ENCODE data around the gene LAMA3. TPM values are rescaled to one million over a fixed set of nuclear protein-coding genes. Genes with fewer than 3 reads are reported as not detected.

LAMA3 gene
- total RNA-seq, 2 donors from 2014 or later: 0.11 to 0.24 TPM

- ATAC-seq (replicated peaks): no peak
- Mint-ChIP-seq H3K4me1 (no peaks in the 10 kb centered on the region), H3K4me3 (no peak overlapping the region), H3K9me3 (no peaks in the 10 kb centered on the region), H3K27ac (no peak overlapping the region), H3K27me3 (peaks cover 3% of the 10 kb centered on the region), H3K36me3 (ENCODE audit: low read depth) (no peaks in the 10 kb centered on the region)
Observed at GRCh38 chr18:23812546-23813440, 123.5 kb downstream of the LAMA3 start.

- no peaks in the 10 kb centered on the region for H3K36me3 Mint-ChIP-seq (ENCODE audit: low read depth)
- H3K27me3 Mint-ChIP-seq: peaks cover 3% of the 10 kb centered on the region
- no peak for ATAC-seq (replicated peaks)
- H3K4me1 Mint-ChIP-seq: no peaks in the 10 kb centered on the region
- no peak overlapping the region for H3K27ac Mint-ChIP-seq
- no peaks in the 10 kb centered on the region for H3K9me3 Mint-ChIP-seq
- no peak overlapping the region for H3K4me3 Mint-ChIP-seq
Observed at GRCh38 chr18:23814991-23815614, 125.8 kb downstream of the LAMA3 start.

- no peak overlapping the region for H3K4me3 Mint-ChIP-seq
- no peaks in the 10 kb centered on the region for H3K4me1 Mint-ChIP-seq
- H3K27me3 Mint-ChIP-seq: peaks cover 3% of the 10 kb centered on the region
- no peak for ATAC-seq (replicated peaks)
- H3K9me3 Mint-ChIP-seq: no peaks in the 10 kb centered on the region
- no peaks in the 10 kb centered on the region for H3K36me3 Mint-ChIP-seq (ENCODE audit: low read depth)
- H3K27ac Mint-ChIP-seq: peak overlapping the region; percentile 8
Observed at GRCh38 chr18:23816021-23816420, 126.8 kb downstream of the LAMA3 start.

DNA sequence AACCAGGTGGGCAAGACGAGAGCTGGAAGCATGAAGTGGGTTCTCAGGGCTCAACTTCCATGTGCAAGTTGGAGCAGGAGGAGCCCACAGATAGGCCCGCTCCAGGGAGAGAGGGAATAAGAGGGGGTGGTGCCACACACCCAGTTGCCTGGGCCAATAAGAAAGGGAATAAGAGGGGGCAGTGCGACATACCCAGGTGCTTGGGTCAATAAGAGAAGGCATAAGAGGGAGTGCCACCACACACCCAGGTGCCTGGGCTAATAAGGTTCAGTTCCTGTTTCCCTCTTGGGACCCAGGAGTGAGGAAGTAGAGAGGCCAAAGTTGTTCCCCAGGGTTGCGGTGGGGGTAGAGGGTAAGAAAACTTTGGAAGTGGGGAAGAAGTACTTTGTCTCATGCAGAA is 127.5 kb downstream of the LAMA3 start:
- H3K27me3 Mint-ChIP-seq: no peaks in the 10 kb centered on the region
- ATAC-seq (replicated peaks): no peak
- H3K4me1 Mint-ChIP-seq: no peaks in the 10 kb centered on the region
- no peak overlapping the region for H3K4me3 Mint-ChIP-seq
- peak overlapping the region; percentile 8 for H3K27ac Mint-ChIP-seq
- H3K9me3 Mint-ChIP-seq: no peaks in the 10 kb centered on the region
- H3K36me3 Mint-ChIP-seq (ENCODE audit: low read depth): no peaks in the 10 kb centered on the region

- Mint-ChIP-seq H3K4me3 (no peak overlapping the region), H3K27ac (no peak overlapping the region), H3K9me3 (no peaks in the 10 kb centered on the region), H3K4me1 (no peaks in the 10 kb centered on the region), H3K27me3 (no peaks in the 10 kb centered on the region), H3K36me3 (ENCODE audit: low read depth) (no peaks in the 10 kb centered on the region)
- ATAC-seq (replicated peaks): no peak
Observed at GRCh38 chr18:23819001-23819400, 129.7 kb downstream of the LAMA3 start.

GRCh38 chr18:23822590-23823385 is 133.5 kb downstream of the LAMA3 start:
- Mint-ChIP-seq H3K9me3 (no peaks in the 10 kb centered on the region), H3K4me1 (peaks cover 5% of the 10 kb centered on the region), H3K27ac (no peak overlapping the region), H3K27me3 (no peaks in the 10 kb centered on the region), H3K36me3 (ENCODE audit: low read depth) (no peaks in the 10 kb centered on the region), H3K4me3 (no peak overlapping the region)
- ATAC-seq (replicated peaks): no peak

DNA sequence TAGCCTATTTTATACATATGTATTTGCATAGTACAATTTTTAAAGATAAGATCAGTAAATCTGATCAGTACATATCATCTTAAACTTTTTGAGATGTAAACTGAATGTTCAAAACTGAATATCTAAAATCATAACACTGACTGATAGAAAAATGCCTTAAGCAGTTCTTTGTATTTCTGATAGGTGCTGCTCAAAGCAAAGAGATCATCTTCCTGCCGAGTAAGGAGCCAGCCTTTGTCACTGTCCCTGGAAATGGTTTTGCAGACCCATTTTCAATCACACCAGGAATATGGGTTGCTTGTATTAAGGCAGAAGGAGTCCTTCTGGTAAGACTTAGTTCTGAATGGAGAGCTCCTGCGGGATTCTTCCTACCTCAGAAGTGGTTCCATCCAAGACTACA is 135.0 kb downstream of the LAMA3 start:
- Mint-ChIP-seq H3K27me3 (no peaks in the 10 kb centered on the region), H3K4me3 (no peak overlapping the region), H3K9me3 (no peaks in the 10 kb centered on the region), H3K4me1 (peaks cover 10% of the 10 kb centered on the region), H3K27ac (no peak overlapping the region), H3K36me3 (ENCODE audit: low read depth) (no peaks in the 10 kb centered on the region)
- ATAC-seq (replicated peaks): no peak

DNA sequence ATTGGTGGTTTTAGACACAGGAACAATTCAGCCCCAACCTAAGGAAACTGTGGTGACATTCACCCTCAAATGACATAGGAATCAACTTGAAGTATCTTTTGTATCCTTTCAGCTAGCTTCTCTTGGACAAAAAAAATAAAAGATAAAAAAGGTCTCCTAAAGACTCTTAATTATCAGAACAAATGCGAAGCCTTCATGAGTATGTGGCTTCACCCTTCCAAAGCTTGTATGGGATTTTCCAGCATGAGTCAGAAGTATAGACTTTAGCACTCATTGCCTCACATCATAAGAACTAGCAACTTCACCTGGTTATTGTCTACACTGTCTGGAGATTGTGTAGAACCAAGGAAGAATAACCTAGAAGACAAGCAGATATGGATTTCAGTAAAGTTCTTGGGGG is 135.4 kb downstream of the LAMA3 start:
- peaks cover 10% of the 10 kb centered on the region for H3K4me1 Mint-ChIP-seq
- no peaks in the 10 kb centered on the region for H3K36me3 Mint-ChIP-seq (ENCODE audit: low read depth)
- ATAC-seq (replicated peaks): peak; percentile 51
- H3K9me3 Mint-ChIP-seq: no peaks in the 10 kb centered on the region
- no peaks in the 10 kb centered on the region for H3K27me3 Mint-ChIP-seq
- no peak overlapping the region for H3K4me3 Mint-ChIP-seq
- H3K27ac Mint-ChIP-seq: no peak overlapping the region

DNA sequence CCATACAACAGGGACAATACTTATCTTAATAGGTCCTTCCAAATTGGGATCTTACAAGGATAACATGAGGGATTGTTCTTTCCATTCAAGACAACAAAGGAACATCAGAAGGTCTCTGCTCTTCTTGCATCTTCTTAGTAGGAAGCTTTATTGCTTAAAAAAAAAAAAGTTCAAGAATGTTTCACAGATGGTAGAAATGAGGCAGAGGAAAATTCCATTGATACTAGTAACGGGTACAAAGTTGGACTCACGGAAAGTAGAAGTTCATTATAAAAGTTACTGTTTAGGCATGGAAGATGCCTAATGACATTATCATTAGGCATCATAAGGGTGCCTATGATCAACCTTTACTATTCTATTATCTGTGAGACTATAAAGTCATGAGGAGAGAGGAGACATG is 136.2 kb downstream of the LAMA3 start:
- ATAC-seq (replicated peaks): no peak
- Mint-ChIP-seq H3K27me3 (no peaks in the 10 kb centered on the region), H3K4me1 (peaks cover 10% of the 10 kb centered on the region), H3K9me3 (no peaks in the 10 kb centered on the region), H3K4me3 (no peak overlapping the region), H3K27ac (peak overlapping the region; percentile 16), H3K36me3 (ENCODE audit: low read depth) (no peaks in the 10 kb centered on the region)

DNA sequence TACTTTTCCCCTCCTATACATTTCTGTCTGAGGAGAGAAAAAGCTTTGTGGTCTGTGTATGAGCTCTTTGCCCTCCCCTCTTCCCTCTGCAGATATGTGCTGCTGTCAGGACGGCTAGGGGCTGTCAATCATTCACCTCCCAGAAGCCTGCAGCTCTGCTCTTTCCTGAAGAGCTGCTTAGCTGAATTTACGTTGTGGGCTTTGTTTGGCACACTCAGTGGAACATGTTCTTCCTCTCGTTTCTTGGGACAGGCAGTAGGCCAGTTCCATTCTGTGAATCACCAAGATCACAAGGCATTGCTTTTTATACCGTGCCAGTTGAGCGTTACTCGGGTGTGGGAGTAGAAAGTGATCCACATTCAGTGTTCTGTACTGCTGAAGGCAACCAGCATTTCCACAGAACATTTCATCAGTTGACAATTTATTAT is 136.7 kb downstream of the LAMA3 start:
- Mint-ChIP-seq H3K27me3 (no peaks in the 10 kb centered on the region), H3K36me3 (ENCODE audit: low read depth) (no peaks in the 10 kb centered on the region), H3K27ac (peak overlapping the region; percentile 72), H3K4me3 (peak overlapping the region; percentile 15), H3K9me3 (no peaks in the 10 kb centered on the region), H3K4me1 (peaks cover 10% of the 10 kb centered on the region)
- peak; percentile 35 for ATAC-seq (replicated peaks)

- H3K27me3 Mint-ChIP-seq: no peaks in the 10 kb centered on the region
- no peak for ATAC-seq (replicated peaks)
- H3K4me3 Mint-ChIP-seq: no peak overlapping the region
- no peaks in the 10 kb centered on the region for H3K36me3 Mint-ChIP-seq (ENCODE audit: low read depth)
- peak overlapping the region; percentile 89 for H3K27ac Mint-ChIP-seq
- H3K4me1 Mint-ChIP-seq: peaks cover 10% of the 10 kb centered on the region
- no peaks in the 10 kb centered on the region for H3K9me3 Mint-ChIP-seq
Observed at GRCh38 chr18:23826850-23827620, 137.8 kb downstream of the LAMA3 start.

- peak; percentile 11 for ATAC-seq (replicated peaks)
- H3K27ac Mint-ChIP-seq: peak overlapping the region; percentile 89
Observed at GRCh38 chr18:23827681-23828080, 138.4 kb downstream of the LAMA3 start.

DNA sequence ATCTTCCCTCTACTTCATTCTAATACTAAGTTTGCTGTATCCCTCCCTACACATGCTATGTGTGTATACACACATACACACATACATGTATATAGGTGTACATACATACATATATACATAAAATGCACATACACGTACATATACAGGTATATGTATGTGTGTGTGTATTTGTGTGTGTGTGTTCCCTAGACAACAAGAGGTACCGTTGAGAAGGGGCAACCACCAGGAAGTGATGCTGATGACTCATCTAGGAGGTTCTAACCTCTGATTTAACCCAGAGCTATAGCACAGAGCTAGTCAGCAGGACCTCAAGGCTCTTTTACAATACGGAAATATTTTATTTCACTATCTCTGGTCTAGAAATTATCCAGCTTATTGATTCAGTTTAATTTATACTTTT is 139.2 kb downstream of the LAMA3 start:
- Mint-ChIP-seq H3K27me3 (no peaks in the 10 kb centered on the region), H3K36me3 (ENCODE audit: low read depth) (no peaks in the 10 kb centered on the region), H3K4me1 (peaks cover 10% of the 10 kb centered on the region), H3K4me3 (peak overlapping the region; percentile 4), H3K9me3 (no peaks in the 10 kb centered on the region), H3K27ac (peak overlapping the region; percentile 89)
- peak; percentile 98 for ATAC-seq (replicated peaks)

More at GRCh38 chr18:23827681-23828080, 138.4 kb downstream of the LAMA3 start:
- H3K4me3 Mint-ChIP-seq: no peak overlapping the region
- no peaks in the 10 kb centered on the region for H3K27me3 Mint-ChIP-seq
- no peaks in the 10 kb centered on the region for H3K36me3 Mint-ChIP-seq (ENCODE audit: low read depth)
- H3K9me3 Mint-ChIP-seq: no peaks in the 10 kb centered on the region
- H3K4me1 Mint-ChIP-seq: peaks cover 10% of the 10 kb centered on the region

DNA sequence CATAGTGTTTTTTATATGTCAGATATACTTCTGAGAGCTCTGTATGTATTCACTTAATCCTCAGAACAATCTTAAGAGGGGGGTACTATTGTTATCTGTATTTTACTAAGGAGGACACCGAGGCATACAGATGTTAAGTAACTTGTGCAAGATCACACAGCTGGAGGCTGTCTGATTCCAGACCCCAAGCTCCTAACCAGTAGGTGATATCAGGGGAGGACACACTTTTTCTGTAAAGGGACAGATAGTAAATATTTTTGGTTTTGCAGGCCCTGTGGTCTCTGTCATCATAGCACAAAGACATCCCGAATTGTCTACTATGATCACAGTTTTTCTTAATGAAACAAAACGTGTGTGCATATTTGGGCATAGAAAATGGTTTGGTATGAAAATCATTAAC is 143.7 kb downstream of the LAMA3 start:
- ATAC-seq (replicated peaks): no peak
- Mint-ChIP-seq H3K27ac (no peak overlapping the region), H3K27me3 (no peaks in the 10 kb centered on the region), H3K36me3 (ENCODE audit: low read depth) (no peaks in the 10 kb centered on the region), H3K4me1 (peaks cover 5% of the 10 kb centered on the region), H3K9me3 (no peaks in the 10 kb centered on the region), H3K4me3 (no peak overlapping the region)

Data from activated T-helper 17 cell treated with anti-CD3 and anti-CD28 coated beads, Interleukin-2, amount 50 U/mL, for 72 hours (primary cell).